Colonic mucosa (tissue), 4 donors: Measurements from ENCODE around the gene TRPM6. TPM values are rescaled to one million over a fixed set of nuclear protein-coding genes. Genes with fewer than 3 reads are reported as not detected.

Experiments
- DNase-seq: peaks from one replicate; pipeline ENCODE4 v3.0.0-alpha.2; 2020
- H3K27ac ChIP-seq: fragments of 200-600 bp; one replicate; pipeline ENCODE4 v1.8.0; 2021
- H3K27me3 ChIP-seq: fragments of 200-600 bp; one replicate; pipeline ENCODE4 v1.8.0; 2021
- H3K36me3 ChIP-seq: fragments of 200-600 bp; one replicate; pipeline ENCODE4 v1.8.0; 2021
- H3K4me1 ChIP-seq: fragments of 200-600 bp; one replicate; pipeline ENCODE4 v1.8.0; 2021; ENCODE audit warnings: mild to moderate bottlenecking
- H3K4me3 ChIP-seq: fragments of 200-600 bp; one replicate; pipeline ENCODE4 v1.8.0; 2021
- H3K9ac ChIP-seq, 2 donors: one replicate each; pipeline ENCODE4 v1.7.0; 2013; ENCODE audit warnings: control low read depth in 2 of 2, low read depth in 2 of 2, low read length in 2 of 2
- H3K9me3 ChIP-seq: fragments of 200-600 bp; one replicate; pipeline ENCODE4 v1.8.0; 2021
- CTCF ChIP-seq: fragments of 200-600 bp; IDR thresholded peaks from one replicate; pipeline ENCODE4 v1.8.0; 2022; ENCODE audit warnings: antibody characterized with exemption, mild to moderate bottlenecking
- intact Hi-C: fragments of 100-400 bp; cut with DNase I; formaldehyde crosslinking; loops from one replicate; pipeline ENCODE4 v1.14.1; 2022
- total RNA-seq, 2 donors: library from RNA; stranded (reverse); fragmentation: NEBNext Ultra II Directional in 1 of 2; extraction: Animal tissue kit (Norgen Biotek cat#: 25700) in 1 of 2; gene quantifications; one replicate each; pipeline ENCODE4 v1.2.1, GENCODE V29; 2021
- donor health status: healthy.
- donor health status: DM: no; HTN: no; CAD: no.
- donor health status: DM: no; HTN: no; CAD: no.

Gene TRPM6
- total RNA-seq, 2 donors from 2014 or later = 15.1 to 44.1 TPM

- no peaks in the 10 kb centered on the region for H3K36me3 ChIP-seq
- H3K4me1 ChIP-seq = no peaks in the 10 kb centered on the region
- intact Hi-C loops = no loop called here
- no peak for TF ChIP-seq CTCF
- no peak overlapping the region for H3K4me3 ChIP-seq
- H3K27ac ChIP-seq = no peak overlapping the region
- no peaks in the 10 kb centered on the region for H3K9me3 ChIP-seq
- no peak overlapping the region for H3K9ac ChIP-seq
- no peak for DNase-seq
- H3K27me3 ChIP-seq = no peaks in the 10 kb centered on the region
Observed at GRCh38 chr9:74784506-74784905, 103.2 kb downstream of the TRPM6 start.

- intact Hi-C loops = no loop called here
- no peak for DNase-seq
- no peak overlapping the region for H3K9ac ChIP-seq
- no peak overlapping the region for H3K27ac ChIP-seq
- H3K36me3 ChIP-seq = no peaks in the 10 kb centered on the region
- no peaks in the 10 kb centered on the region for H3K4me1 ChIP-seq
- no peak overlapping the region for H3K4me3 ChIP-seq
- no peaks in the 10 kb centered on the region for H3K27me3 ChIP-seq
- TF ChIP-seq CTCF = no peak
- no peaks in the 10 kb centered on the region for H3K9me3 ChIP-seq
Observed at GRCh38 chr9:74783408-74783807, 104.3 kb downstream of the TRPM6 start.

DNA sequence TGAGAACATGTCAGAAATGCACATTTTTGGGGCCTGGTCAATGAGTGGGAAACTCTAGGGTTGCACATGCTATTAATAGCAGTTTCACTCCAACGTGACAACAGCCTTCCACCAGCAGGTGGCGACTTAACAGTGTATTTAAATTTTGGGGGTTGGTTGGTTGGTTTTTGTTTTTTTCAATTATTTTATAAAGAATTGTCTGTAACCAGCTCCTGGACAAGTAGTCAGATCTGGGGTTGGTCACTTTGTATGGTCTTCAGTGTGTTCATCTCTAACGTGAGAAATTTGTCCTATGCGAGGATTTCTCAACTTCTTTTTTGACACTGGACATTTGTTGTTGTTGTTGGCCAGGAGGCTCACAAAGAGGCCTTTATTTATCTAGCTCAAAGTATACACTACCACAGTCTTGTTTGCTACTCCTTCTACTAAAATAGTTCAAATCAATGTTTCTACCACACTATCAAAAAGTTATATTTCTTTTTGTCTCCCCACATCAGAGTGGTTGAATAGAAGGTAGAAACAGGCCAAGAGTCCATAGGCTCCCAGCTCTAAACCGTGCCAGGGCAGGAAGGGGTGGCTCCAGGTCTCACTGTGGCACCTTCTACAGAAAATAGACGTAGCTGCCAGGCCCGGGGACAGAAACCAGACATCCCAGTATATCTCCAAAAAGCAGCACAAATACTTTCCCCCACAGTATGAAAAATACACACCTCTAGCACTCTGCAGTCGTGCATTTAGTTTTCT, 110.4 kb downstream of the TRPM6 start:
- Histone ChIP-seq H3K27me3 (no peaks in the 10 kb centered on the region), H3K36me3 (no peaks in the 10 kb centered on the region), H3K9ac (no peak overlapping the region), H3K4me1 (no peaks in the 10 kb centered on the region), H3K4me3 (no peak overlapping the region), H3K9me3 (no peaks in the 10 kb centered on the region), H3K27ac (no peak overlapping the region)
- intact Hi-C loops = loop anchor here (10.0 kb wide), 1 partner anchor 177 kb away; the partner anchor contains the start of gene C9orf40
- TF ChIP-seq CTCF = peak; percentile 78
- peak; percentile 76 for DNase-seq

DNA sequence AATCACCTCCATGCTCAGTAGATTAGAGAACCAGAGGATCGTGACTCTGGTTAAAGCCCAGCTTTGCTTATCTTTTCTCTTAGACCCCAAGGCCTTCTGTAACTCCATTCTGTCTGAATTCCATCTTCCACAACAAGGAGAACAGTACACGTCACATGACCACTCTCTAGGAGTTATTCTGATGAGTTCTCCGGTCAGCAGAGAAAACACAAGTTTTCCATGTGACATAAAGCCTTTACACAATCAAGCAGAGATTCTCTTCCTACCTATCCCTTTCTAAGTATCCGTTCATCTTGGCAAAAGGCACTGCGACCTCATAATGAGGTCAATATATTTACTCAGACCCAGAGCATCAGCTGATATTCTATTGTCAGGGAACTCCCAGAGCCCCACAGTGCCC, 112.3 kb downstream of the TRPM6 start:
- no peak for TF ChIP-seq CTCF
- Histone ChIP-seq H3K27me3 (no peaks in the 10 kb centered on the region), H3K9me3 (no peaks in the 10 kb centered on the region), H3K4me3 (no peak overlapping the region), H3K4me1 (no peaks in the 10 kb centered on the region), H3K36me3 (no peaks in the 10 kb centered on the region), H3K9ac (no peak overlapping the region), H3K27ac (no peak overlapping the region)
- DNase-seq = no peak
- intact Hi-C loops = loop anchor here (2.0 to 10.0 kb wide), 3 partner anchors 179 to 301 kb away; partner anchors contain the start of gene C9orf40

- intact Hi-C loops = loop anchor here (2.0 to 10.0 kb wide), 3 partner anchors 181 to 303 kb away; partner anchors contain the start of gene C9orf40
- peak; percentile 91 for TF ChIP-seq CTCF
Observed at GRCh38 chr9:74773886-74774479, 113.7 kb downstream of the TRPM6 start.

More at GRCh38 chr9:74773886-74774479, 113.7 kb downstream of the TRPM6 start:
- no peaks in the 10 kb centered on the region for H3K9me3 ChIP-seq
- H3K27me3 ChIP-seq = no peaks in the 10 kb centered on the region
- H3K4me1 ChIP-seq = no peaks in the 10 kb centered on the region
- H3K36me3 ChIP-seq = no peaks in the 10 kb centered on the region
- no peak overlapping the region for H3K27ac ChIP-seq
- no peak overlapping the region for H3K4me3 ChIP-seq
- peak; percentile 86 for DNase-seq
- H3K9ac ChIP-seq = no peak overlapping the region
